GM19372 (cell line): ENCODE results near the gene LITAFD.
"Not testable (repeated sequence)": the region's sequence is repeated elsewhere in the genome, so short reads cannot be mapped to it uniquely, and the experiment has no call there.

Experiments
- ATAC-seq: cut with Tn5 transposase; IDR thresholded peaks from one replicate; pipeline ENCODE4 v1.9.1; 2021; ENCODE audit warnings: mild to moderate bottlenecking, low read depth, moderate library complexity; ENCODE audit not compliant: unreplicated experiment

The LITAFD gene

GRCh38 chr16:8916541-8917225, 34.5 kb downstream of the LITAFD start:
- ATAC-seq, result no peak

- not testable (repeated sequence) for ATAC-seq
These were observed 35.2 kb downstream of the LITAFD start for GRCh38 chr16:8917336-8917735.

- no peak for ATAC-seq
These were observed 37.2 kb downstream of the LITAFD start for GRCh38 chr16:8919089-8919933.

- no peak for ATAC-seq
These were observed 37.8 kb downstream of the LITAFD start for GRCh38 chr16:8919934-8920462.

DNA sequence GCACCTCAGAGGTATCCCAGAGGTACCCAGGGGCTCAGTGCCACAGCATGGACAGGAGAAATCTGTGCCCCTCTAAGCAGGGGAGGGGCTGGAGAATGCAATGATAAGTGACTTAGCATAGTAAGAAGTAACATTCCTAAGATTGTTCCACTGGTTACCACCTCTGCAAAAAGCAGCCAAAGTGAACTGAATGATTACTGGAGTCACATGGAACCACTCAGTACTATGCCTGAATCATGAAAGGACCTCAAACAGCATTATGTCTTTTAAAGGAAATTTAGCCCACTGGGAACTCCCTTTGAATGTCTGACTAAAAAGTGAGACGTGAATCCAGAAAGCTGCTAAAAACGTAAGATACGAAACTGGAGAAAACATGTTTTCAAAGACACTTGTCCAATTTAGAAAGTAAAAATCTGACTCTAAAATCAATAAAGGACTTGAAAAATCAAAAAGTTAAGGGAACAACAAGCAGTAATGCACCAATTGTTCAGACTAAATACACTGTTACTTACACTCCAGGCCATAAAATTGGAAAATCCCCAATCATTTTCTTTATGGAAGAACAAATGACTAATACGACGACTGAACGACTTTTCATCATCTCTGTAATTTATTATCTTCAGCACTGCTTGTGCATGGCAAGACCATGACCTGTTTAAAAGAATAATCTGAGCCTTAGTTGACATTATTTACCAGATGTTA, 38.6 kb downstream of the LITAFD start:
- ATAC-seq, result no peak

- no peak for ATAC-seq
These were observed 39.3 kb downstream of the LITAFD start for GRCh38 chr16:8921347-8921984.

GRCh38 chr16:8923199-8923598, 41.0 kb downstream of the LITAFD start:
- no peak for ATAC-seq

DNA sequence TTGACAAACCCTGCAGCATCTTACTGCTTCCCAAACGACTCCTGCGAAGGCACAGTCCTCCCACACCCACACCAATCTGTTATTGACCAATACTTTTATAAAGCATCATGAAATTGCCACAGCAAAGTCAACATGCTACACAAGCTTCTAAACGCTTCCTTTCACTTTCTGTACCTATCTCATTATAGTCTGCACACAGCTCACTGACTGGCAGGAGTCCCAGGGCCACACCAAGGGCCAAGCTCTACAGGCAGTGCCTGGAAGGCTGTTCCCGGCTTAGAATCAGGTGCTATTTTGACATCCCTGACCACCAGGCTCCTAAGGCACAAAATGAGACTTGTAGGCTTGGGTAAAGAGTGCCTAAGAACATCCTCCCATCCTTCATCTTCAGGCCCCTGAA, 42.1 kb downstream of the LITAFD start:
- ATAC-seq, result no peak

GRCh38 chr16:8925455-8925854, 43.3 kb downstream of the LITAFD start:
- ATAC-seq, result no peak

- no peak for ATAC-seq
These were observed 44.7 kb downstream of the LITAFD start for GRCh38 chr16:8926827-8927226.

GRCh38 chr16:8928467-8928957, 46.4 kb downstream of the LITAFD start:
- no peak for ATAC-seq

DNA sequence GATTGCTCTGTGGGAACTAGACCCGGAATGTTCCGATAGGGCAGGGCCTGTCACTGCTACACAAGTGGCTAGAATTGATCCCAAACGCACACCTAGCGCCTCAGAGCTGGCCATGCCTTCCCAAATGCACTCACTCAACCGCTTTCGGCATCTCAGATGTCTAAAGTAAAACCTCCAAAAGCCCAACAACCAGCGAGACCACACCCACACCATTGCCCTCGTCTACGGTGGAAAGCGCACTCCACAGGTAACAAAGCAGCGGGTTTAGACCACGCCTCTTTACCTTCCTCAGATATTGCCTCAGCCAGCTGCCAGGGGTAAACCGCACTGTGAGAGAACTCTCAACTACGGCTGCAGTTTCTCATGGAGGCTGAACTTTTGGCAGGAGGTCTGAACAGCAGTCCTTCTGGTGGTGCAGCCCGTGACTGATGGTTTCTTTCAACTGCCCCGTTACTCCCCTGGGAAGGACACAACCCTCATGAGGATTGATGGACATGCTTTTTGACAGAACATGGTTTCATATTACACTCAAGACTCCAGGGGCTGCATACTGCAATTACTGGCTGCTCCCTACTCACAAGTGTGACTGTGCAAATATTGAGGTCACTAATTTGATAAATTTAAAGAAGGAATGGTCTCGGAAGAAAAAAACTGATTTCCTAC, 47.1 kb downstream of the LITAFD start:
- ATAC-seq, result no peak

- ATAC-seq, result no peak
These were observed 49.7 kb downstream of the LITAFD start for GRCh38 chr16:8931859-8932258.

GRCh38 chr16:8934601-8935000, 52.5 kb downstream of the LITAFD start:
- ATAC-seq, result no peak
